GM12872 (cell line): ENCODE measurements around the gene PTBP1.
A peak's percentile ranks its signal among the peaks of the same experiment; 100 is the strongest.

Experiments
- CTCF ChIP-seq: IDR thresholded peaks from 3 replicates; pipeline ENCODE4 v1.5.1; 2011; ENCODE audit warnings: low read depth, mild to moderate bottlenecking, low read length, moderate library complexity; ENCODE audit not compliant: insufficient read depth

PTBP1 gene

GRCh38 chr19:764301-764700, 33.0 kb upstream of the PTBP1 start:
- TF ChIP-seq CTCF = no peak

GRCh38 chr19:765179-765738, 32.0 kb upstream of the PTBP1 start:
- no peak for TF ChIP-seq CTCF

- TF ChIP-seq CTCF = no peak
These were observed 28.8 kb upstream of the PTBP1 start for GRCh38 chr19:768424-768823.

GRCh38 chr19:769616-770015, 27.6 kb upstream of the PTBP1 start:
- TF ChIP-seq CTCF = no peak

- peak; percentile 67 for TF ChIP-seq CTCF
These were observed 25.9 kb upstream of the PTBP1 start for GRCh38 chr19:771332-771785.

GRCh38 chr19:772063-772462, 25.2 kb upstream of the PTBP1 start:
- no peak for TF ChIP-seq CTCF

GRCh38 chr19:772730-773436, 24.4 kb upstream of the PTBP1 start:
- no peak for TF ChIP-seq CTCF
